GM12865 (cell line): ENCODE measurements around the gene FAM72D.
"Not testable (repeated sequence)": the region's sequence is repeated elsewhere in the genome, so short reads cannot be mapped to it uniquely, and the experiment has no call there.

ENCODE experiments used
- DNase-seq: peaks from one replicate; pipeline ENCODE4 v3.0.0; 2010; ENCODE audit warnings: low read depth
- H3K4me3 ChIP-seq: 2 replicates; pipeline ENCODE4 v1.5.1; 2011; ENCODE audit warnings: mild to moderate bottlenecking, low read depth, low read length, control low read depth

Gene FAM72D

GRCh38 chr1:145134476-145134875 is 38.7 kb downstream of the FAM72D start:
- H3K4me3 ChIP-seq, DNase-seq: not testable (repeated sequence)

- not testable (repeated sequence) for DNase-seq, H3K4me3 ChIP-seq
Measured at GRCh38 chr1:145140549-145140948, 44.8 kb downstream of the FAM72D start.

- H3K4me3 ChIP-seq, DNase-seq: not testable (repeated sequence)
Measured at GRCh38 chr1:145144264-145144913, 48.6 kb downstream of the FAM72D start.

- not testable (repeated sequence) for H3K4me3 ChIP-seq, DNase-seq
Measured at GRCh38 chr1:145146308-145146707, 50.5 kb downstream of the FAM72D start.

GRCh38 chr1:145147172-145147571 is 51.4 kb downstream of the FAM72D start:
- not testable (repeated sequence) for DNase-seq, H3K4me3 ChIP-seq

GRCh38 chr1:145155421-145155820 is 59.6 kb downstream of the FAM72D start:
- H3K4me3 ChIP-seq, DNase-seq: not testable (repeated sequence)

- H3K4me3 ChIP-seq, DNase-seq: not testable (repeated sequence)
Measured at GRCh38 chr1:145155873-145156272, 60.1 kb downstream of the FAM72D start.

- peak overlapping the region; percentile 34; the same call in 1 of the 2 replicates for H3K4me3 ChIP-seq
- peak; percentile 72 for DNase-seq
Measured at GRCh38 chr1:145156891-145157610, 61.3 kb downstream of the FAM72D start.

- H3K4me3 ChIP-seq, DNase-seq: not testable (repeated sequence)
Measured at GRCh38 chr1:145157715-145158114, 61.9 kb downstream of the FAM72D start.

- H3K4me3 ChIP-seq, DNase-seq: not testable (repeated sequence)
Measured at GRCh38 chr1:145161046-145161752, 65.4 kb downstream of the FAM72D start.
